Breast epithelium (tissue), 3 donors: ENCODE results near the gene PHACTR3.

Experiments
- POLR2AphosphoS5 ChIP-seq, 3 donors: sonication (generic); formaldehyde crosslinking; IDR thresholded peaks; one replicate each; pipeline ENCODE4 v1.6.1; 2017; ENCODE audit warnings: antibody characterized with exemption in 3 of 3
- TF ChIP-seq, protein P1 (sequence below), 3 donors: fragments of 450-650 bp; IDR thresholded peaks; one replicate each; pipeline ENCODE4 v1.5.1; 2016 to 2017; ENCODE audit warnings: antibody characterized with exemption in 3 of 3, mild to moderate bottlenecking in 3 of 3, moderate library complexity in 3 of 3

DNA sequence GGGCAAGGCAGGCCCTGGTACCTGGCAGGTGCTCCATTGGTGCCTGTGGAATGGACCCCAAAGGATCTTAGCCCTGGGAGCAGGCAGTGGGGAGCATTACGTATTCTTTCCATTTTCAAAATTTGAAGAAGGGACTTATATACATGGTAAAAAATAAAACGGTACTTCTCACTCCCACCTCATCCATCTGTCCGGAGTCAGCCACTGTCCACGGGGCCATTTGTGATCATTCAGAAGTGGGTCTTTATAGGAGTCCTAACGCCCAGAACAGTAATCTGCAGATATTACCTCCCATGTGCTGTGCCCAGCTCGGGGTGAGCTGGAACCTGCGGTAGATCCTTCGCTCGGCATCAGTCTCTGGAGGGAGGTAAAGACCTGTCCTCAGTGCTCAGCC lies 218.7 kb downstream of the PHACTR3 start:
- TF ChIP-seq, protein P1, sequence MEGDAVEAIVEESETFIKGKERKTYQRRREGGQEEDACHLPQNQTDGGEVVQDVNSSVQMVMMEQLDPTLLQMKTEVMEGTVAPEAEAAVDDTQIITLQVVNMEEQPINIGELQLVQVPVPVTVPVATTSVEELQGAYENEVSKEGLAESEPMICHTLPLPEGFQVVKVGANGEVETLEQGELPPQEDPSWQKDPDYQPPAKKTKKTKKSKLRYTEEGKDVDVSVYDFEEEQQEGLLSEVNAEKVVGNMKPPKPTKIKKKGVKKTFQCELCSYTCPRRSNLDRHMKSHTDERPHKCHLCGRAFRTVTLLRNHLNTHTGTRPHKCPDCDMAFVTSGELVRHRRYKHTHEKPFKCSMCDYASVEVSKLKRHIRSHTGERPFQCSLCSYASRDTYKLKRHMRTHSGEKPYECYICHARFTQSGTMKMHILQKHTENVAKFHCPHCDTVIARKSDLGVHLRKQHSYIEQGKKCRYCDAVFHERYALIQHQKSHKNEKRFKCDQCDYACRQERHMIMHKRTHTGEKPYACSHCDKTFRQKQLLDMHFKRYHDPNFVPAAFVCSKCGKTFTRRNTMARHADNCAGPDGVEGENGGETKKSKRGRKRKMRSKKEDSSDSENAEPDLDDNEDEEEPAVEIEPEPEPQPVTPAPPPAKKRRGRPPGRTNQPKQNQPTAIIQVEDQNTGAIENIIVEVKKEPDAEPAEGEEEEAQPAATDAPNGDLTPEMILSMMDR (IDR thresholded peaks at IDR 0.05) = no peak
- TF ChIP-seq POLR2AphosphoS5 (IDR thresholded peaks at IDR 0.05) = no peak
